Measurements from ENCODE around the gene SDSL. TPM values are rescaled to one million over a fixed set of nuclear protein-coding genes. Genes with fewer than 3 reads are reported as not detected.

The SDSL gene
- total and polyA plus RNA-seq, 2 of the 4 experiments (the other 2 are of a cell fraction), result 6.3 to 10.9 TPM

DNA sequence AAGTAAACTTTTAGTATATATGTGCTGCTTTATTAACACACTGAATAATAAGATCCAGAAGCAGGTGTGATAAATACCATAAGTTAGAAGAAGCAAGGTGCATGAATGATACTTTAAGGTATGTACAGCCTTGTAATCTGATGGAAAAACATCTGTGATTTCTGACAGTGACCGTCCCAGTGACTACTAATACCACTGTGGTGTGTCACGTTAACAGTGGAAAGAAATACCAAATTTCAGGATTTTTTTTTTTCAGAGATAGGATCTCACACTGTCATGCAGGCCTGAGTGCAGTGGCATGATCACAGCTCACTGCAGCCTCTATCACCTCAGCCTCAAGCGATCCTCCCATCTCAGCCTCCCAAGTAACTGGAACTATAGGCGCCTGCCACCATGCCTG is 40.0 kb upstream of the SDSL start:
- Histone ChIP-seq H3K4me2 (ENCODE audit: low read depth, low read length) (no peak overlapping the region), H4K5ac (ENCODE audit: low read depth, low read length) (no peak overlapping the region), H2BK120ac (ENCODE audit: low read depth, low read length) (no peak overlapping the region), H3K9me1 (ENCODE audit: insufficient read depth, low read length) (no peaks in the 10 kb centered on the region; the same call in 1 of the 2 replicates), H3K9ac (ENCODE audit: low read depth, low read length) (no peak overlapping the region), H4K8ac (ENCODE audit: low read depth in 2 of 2, low read length in 2 of 2) (no peak overlapping the region), H3K9me3 (ENCODE audit: control insufficient read depth, insufficient read depth, low read length) (no peaks in the 10 kb centered on the region), H2BK5ac (ENCODE audit: low read depth, low read length, poor library complexity, severe bottlenecking) (no peak overlapping the region), H2AK5ac (ENCODE audit: low read depth, low read length) (no peak overlapping the region), H3K27me3 (ENCODE audit: control insufficient read depth, insufficient read depth, low read length) (no peaks in the 10 kb centered on the region), H2BK20ac (ENCODE audit: low read depth, low read length) (no peak overlapping the region), H3K27ac (ENCODE audit: insufficient read depth, low read length) (no peak overlapping the region), H3K4me1 (ENCODE audit: control insufficient read depth, insufficient read depth, low read length) (no peaks in the 10 kb centered on the region), H3K36me3 (ENCODE audit: control insufficient read depth, insufficient read depth, low read length) (peaks cover 25% of the 10 kb centered on the region), H3K79me1 (ENCODE audit: low read depth in 1 of 2, low read length in 2 of 2) (no peaks in the 10 kb centered on the region), H3K4me3 (ENCODE audit: insufficient read depth, low read depth, low read length) (no peak overlapping the region), H3K18ac (ENCODE audit: low read depth, low read length) (no peak overlapping the region), H3K14ac (replicated peaks; ENCODE audit: low read depth, low read length) (no peak overlapping the region), H2BK15ac (ENCODE audit: low read depth, low read length) (no peak overlapping the region), H2AK9ac (replicated peaks; ENCODE audit: low read depth, low read length, poor library complexity) (no peak overlapping the region), H3K4ac (ENCODE audit: low read depth, low read length) (no peak overlapping the region), H4K91ac (ENCODE audit: insufficient read depth, low read depth, low read length) (no peak overlapping the region), H4K20me1 (ENCODE audit: insufficient read depth, low read length) (no peaks in the 10 kb centered on the region), H3K23ac (ENCODE audit: low read depth, low read length) (no peak overlapping the region), H3K56ac (ENCODE audit: extremely low read depth, insufficient read depth, low read length) (no peak overlapping the region), H2AFZ (replicated peaks; ENCODE audit: low read length, poor library complexity) (no peak overlapping the region)
- TF ChIP-seq, protein P1, sequence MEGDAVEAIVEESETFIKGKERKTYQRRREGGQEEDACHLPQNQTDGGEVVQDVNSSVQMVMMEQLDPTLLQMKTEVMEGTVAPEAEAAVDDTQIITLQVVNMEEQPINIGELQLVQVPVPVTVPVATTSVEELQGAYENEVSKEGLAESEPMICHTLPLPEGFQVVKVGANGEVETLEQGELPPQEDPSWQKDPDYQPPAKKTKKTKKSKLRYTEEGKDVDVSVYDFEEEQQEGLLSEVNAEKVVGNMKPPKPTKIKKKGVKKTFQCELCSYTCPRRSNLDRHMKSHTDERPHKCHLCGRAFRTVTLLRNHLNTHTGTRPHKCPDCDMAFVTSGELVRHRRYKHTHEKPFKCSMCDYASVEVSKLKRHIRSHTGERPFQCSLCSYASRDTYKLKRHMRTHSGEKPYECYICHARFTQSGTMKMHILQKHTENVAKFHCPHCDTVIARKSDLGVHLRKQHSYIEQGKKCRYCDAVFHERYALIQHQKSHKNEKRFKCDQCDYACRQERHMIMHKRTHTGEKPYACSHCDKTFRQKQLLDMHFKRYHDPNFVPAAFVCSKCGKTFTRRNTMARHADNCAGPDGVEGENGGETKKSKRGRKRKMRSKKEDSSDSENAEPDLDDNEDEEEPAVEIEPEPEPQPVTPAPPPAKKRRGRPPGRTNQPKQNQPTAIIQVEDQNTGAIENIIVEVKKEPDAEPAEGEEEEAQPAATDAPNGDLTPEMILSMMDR (conservative IDR thresholded peaks at IDR 0.05; ENCODE audit: low read depth, low read length), result no peak
- TF ChIP-seq MAZ (IDR thresholded peaks at IDR 0.05; ENCODE audit: borderline replicate concordance, low read depth, low read length) (no peak), POLR2A (IDR thresholded peaks at IDR 0.05; ENCODE audit: low read depth, low read length) (no peak), RAD21 (IDR thresholded peaks at IDR 0.05; ENCODE audit: low read length) (no peak), BHLHE40 (IDR thresholded peaks at IDR 0.05; ENCODE audit: low read depth, low read length) (no peak), MAFK (IDR thresholded peaks at IDR 0.05; ENCODE audit: low read depth, low read length) (no peak), FOS (IDR thresholded peaks at IDR 0.05; ENCODE audit: low read depth, low read length) (no peak), RCOR1 (IDR thresholded peaks at IDR 0.05; ENCODE audit: insufficient replicate concordance, low read length) (no peak), MXI1 (IDR thresholded peaks at IDR 0.05; ENCODE audit: borderline replicate concordance, low read depth, low read length) (no peak), CEBPB (IDR thresholded peaks at IDR 0.05; ENCODE audit: low read depth, low read length) (no peak), NFE2L2 (IDR thresholded peaks at IDR 0.05; ENCODE audit: low read depth, low read length) (no peak), RFX5 (IDR thresholded peaks at IDR 0.05; ENCODE audit: low read depth, low read length) (no peak), SMC3 (IDR thresholded peaks at IDR 0.05; ENCODE audit: low read depth, low read length) (no peak), CHD1 (IDR thresholded peaks at IDR 0.05; ENCODE audit: low read depth, low read length) (no peak)
- TF ChIP-seq, protein P2, sequence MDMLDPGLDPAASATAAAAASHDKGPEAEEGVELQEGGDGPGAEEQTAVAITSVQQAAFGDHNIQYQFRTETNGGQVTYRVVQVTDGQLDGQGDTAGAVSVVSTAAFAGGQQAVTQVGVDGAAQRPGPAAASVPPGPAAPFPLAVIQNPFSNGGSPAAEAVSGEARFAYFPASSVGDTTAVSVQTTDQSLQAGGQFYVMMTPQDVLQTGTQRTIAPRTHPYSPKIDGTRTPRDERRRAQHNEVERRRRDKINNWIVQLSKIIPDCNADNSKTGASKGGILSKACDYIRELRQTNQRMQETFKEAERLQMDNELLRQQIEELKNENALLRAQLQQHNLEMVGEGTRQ (IDR thresholded peaks at IDR 0.05; ENCODE audit: low read depth, low read length), result no peak
- TF ChIP-seq, protein P3, sequence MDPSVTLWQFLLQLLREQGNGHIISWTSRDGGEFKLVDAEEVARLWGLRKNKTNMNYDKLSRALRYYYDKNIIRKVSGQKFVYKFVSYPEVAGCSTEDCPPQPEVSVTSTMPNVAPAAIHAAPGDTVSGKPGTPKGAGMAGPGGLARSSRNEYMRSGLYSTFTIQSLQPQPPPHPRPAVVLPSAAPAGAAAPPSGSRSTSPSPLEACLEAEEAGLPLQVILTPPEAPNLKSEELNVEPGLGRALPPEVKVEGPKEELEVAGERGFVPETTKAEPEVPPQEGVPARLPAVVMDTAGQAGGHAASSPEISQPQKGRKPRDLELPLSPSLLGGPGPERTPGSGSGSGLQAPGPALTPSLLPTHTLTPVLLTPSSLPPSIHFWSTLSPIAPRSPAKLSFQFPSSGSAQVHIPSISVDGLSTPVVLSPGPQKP (IDR thresholded peaks at IDR 0.05; ENCODE audit: borderline replicate concordance, low read depth, low read length), result no peak
- CTCF ChIA-PET, result no interaction called here
- in situ Hi-C loops (cut with MboI; ENCODE audit: low sequenced_read_pairs) (no loop called here), intact Hi-C loops (cut with micrococcal nuclease) (no loop called here), dilution Hi-C loops (cut with HindIII; ENCODE audit: low sequenced_read_pairs, unreplicated experiment) (no loop called here)
- ATAC-seq (ENCODE audit: low read depth) (no peak), DNase-seq (no peak)
- WGBS, 2 experiments (ENCODE audit: extremely low coverage in 2 of 2, insufficient read length in 1 of 2), result 100% methylated on average over 1 of the region's 4 CpGs; no CpG with 5 or more reads in 1 of the 2 experiments
- POLR2A ChIA-PET (ENCODE audit: unreplicated experiment), result no interaction called here
- BruUV-seq (replicated peaks), result no TSS peak
